Uterus (tissue), 2 donors: Measurements from ENCODE around the gene LRRC58.

Source experiments
- POLR2A ChIP-seq, 2 donors: fragments of 450-650 bp; IDR thresholded peaks; one replicate each; pipeline ENCODE4 v1.6.1; 2016; ENCODE audit warnings: antibody characterized with exemption in 2 of 2, mild to moderate bottlenecking in 1 of 2, moderate library complexity in 1 of 2
- TF ChIP-seq, protein P1 (sequence below), 4 experiments: fragments of 200-600 bp in 2 of 4; fragments of 450-650 bp in 2 of 4; sonication (generic) in 2 of 4; IDR thresholded peaks; one replicate each; pipeline ENCODE4 v1.5.1; 2016 to 2019; ENCODE audit warnings: antibody characterized with exemption in 4 of 4, mild to moderate bottlenecking in 2 of 4, moderate library complexity in 1 of 4

DNA sequence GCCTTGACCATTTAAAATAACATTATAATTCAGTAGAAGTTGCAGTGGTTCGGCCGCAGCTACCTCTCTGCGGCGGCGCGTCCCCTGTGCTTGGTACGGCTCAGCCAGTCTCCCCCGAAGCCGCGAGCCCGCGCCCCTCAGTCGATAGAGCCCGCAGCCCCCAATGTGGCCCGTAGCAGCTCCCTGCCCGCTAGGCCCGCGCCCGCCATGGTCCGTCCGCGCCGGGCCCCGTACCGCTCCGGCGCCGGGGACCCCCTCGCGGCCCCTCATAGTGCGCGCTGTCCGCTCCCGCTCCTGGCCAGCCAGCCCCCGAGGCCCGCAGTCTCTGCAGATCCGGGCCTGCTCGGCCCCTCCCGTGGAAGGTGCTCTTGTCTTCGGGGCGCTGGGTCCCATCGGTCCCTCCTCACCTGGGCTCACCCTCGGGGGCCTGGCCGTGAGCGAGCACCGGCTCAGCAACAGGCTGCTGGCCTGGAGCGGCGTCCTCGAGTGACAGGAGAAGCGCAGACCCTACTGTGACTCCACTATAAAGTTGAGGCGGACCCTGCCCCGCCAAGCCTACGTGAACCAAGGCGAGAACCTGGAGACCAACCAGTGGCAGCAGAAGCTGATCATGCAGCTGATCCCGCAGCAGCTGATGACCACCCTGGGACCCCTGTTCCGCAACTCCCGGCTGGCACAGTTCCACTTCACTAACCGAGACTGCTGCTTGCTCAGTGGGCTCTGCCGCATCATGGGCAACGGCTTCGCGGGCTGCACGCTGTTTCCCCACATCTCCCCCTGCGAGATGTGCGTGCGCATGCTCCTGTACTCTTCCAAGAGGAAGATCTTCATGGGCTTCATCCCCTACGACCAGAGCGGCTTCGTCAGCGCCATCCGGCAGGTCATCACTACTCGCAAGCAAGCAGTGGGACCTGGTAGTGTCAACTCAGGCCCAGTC is 42.4 kb downstream of the LRRC58 start:
- TF ChIP-seq, protein P1, sequence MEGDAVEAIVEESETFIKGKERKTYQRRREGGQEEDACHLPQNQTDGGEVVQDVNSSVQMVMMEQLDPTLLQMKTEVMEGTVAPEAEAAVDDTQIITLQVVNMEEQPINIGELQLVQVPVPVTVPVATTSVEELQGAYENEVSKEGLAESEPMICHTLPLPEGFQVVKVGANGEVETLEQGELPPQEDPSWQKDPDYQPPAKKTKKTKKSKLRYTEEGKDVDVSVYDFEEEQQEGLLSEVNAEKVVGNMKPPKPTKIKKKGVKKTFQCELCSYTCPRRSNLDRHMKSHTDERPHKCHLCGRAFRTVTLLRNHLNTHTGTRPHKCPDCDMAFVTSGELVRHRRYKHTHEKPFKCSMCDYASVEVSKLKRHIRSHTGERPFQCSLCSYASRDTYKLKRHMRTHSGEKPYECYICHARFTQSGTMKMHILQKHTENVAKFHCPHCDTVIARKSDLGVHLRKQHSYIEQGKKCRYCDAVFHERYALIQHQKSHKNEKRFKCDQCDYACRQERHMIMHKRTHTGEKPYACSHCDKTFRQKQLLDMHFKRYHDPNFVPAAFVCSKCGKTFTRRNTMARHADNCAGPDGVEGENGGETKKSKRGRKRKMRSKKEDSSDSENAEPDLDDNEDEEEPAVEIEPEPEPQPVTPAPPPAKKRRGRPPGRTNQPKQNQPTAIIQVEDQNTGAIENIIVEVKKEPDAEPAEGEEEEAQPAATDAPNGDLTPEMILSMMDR (IDR thresholded peaks at IDR 0.05): no peak
- no peak for TF ChIP-seq POLR2A (IDR thresholded peaks at IDR 0.05)
